22Rv1 (cell line): Measurements from ENCODE around the gene MAST2.
A peak's percentile ranks its signal among the peaks of the same experiment; 100 is the strongest.

Source experiments
- H3K27ac ChIP-seq: fragments of 450-650 bp; 2 replicates; pipeline ENCODE4 v1.5.1; 2017
- ZFX ChIP-seq: fragments of 450-650 bp; IDR thresholded peaks from 2 replicates; pipeline ENCODE4 v1.6.1; 2017; ENCODE audit warnings: antibody characterized with exemption, borderline replicate concordance
- TF ChIP-seq, protein P1 (sequence below): fragments of 450-650 bp; IDR thresholded peaks from 2 replicates; pipeline ENCODE4 v1.5.1; 2017; ENCODE audit warnings: mild to moderate bottlenecking

MAST2 gene

DNA sequence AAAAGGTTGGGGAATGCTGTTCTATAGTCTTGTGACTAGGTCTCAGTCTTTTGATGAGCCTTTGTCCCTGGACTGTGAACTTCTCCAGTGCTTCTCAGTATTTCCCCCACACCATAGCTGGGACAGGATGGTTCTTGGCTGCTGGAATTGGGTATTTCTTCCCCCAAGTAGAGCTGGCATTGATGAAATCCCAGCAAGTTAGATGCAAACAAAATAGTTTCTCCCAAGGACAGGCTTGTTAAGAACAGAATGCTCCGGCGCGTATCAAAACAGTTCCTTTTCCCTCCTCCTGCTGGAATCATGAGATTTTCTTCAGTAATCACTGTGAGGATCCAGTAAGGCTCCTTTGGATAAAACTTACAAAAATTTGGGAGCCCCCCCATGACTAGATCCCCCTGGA lies 166.5 kb downstream of the MAST2 start:
- TF ChIP-seq ZFX: no peak
- TF ChIP-seq, protein P1, sequence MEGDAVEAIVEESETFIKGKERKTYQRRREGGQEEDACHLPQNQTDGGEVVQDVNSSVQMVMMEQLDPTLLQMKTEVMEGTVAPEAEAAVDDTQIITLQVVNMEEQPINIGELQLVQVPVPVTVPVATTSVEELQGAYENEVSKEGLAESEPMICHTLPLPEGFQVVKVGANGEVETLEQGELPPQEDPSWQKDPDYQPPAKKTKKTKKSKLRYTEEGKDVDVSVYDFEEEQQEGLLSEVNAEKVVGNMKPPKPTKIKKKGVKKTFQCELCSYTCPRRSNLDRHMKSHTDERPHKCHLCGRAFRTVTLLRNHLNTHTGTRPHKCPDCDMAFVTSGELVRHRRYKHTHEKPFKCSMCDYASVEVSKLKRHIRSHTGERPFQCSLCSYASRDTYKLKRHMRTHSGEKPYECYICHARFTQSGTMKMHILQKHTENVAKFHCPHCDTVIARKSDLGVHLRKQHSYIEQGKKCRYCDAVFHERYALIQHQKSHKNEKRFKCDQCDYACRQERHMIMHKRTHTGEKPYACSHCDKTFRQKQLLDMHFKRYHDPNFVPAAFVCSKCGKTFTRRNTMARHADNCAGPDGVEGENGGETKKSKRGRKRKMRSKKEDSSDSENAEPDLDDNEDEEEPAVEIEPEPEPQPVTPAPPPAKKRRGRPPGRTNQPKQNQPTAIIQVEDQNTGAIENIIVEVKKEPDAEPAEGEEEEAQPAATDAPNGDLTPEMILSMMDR: no peak

DNA sequence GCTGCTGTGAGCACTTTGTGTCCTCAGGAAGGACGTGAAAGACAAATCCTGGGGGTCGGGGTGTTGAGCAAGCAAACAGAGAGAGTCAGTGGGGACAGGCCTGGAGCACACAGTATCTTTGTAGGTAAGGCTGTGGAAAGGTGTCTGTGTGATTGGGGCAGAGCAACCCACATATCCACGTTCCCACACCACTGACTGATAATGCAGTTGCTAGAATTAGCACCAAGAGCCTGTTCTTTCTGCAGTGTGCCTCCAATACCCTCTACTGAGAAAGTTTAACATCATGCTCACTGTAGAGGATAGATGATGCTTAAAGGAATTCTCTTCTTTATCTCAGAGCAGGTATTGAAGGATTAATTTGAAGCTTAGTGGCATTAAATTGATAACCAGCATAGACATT lies 167.9 kb downstream of the MAST2 start:
- TF ChIP-seq, protein P1: no peak
- no peak for TF ChIP-seq ZFX
- no peak overlapping the region for H3K27ac ChIP-seq

More for the DNA sequence above, 166.5 kb downstream of the MAST2 start:
- no peak overlapping the region for H3K27ac ChIP-seq

DNA sequence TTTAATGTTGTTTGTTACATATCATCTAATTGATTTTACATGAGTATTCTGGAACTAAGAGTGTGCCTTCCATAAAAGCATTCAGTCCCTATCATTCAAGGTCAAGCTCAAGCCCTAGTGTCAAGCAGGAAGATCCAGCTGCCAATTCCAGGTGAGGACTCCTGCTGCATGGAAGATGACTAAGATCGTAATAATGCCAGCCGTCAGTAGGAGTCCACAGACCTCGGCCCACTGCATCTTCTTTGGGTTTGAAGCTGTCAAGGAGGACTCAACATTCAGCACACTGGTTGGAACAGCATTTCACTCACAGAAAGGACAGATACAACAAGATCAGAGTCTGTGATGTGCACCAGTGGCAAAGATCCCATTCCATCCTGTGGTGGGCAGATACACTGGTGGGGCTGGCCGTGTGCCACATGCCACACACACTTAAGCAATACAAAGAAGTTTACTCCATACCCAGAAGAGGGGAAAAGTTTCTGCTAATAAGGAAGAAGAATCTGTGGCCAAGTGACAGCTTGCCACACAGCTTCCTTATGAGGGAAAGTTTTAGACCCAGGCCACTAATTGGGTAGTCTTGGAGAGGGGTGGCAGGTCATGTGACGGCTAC lies 168.6 kb downstream of the MAST2 start:
- TF ChIP-seq ZFX: no peak
- TF ChIP-seq, protein P1: no peak
- H3K27ac ChIP-seq: peak overlapping the region; percentile 35

DNA sequence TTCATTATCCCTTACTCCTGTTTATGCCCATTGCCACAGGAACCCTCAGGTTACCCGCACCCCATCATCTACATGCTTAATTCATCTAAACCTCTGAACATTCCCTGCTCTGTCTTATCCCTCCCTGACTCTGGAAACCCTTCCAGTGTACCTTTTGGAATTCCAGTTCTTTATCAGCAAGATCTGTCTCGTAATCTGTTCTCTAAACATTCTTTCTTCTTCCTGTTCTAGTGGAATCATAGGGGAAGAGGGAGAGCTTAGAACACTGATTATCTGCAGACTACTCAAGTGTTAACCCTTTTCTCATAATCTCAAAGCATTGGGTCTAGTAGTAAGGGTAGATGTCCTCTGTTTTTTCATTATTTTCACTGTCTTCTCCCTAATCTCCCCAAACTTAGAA lies 169.2 kb downstream of the MAST2 start:
- TF ChIP-seq, protein P1: no peak
- no peak for TF ChIP-seq ZFX

DNA sequence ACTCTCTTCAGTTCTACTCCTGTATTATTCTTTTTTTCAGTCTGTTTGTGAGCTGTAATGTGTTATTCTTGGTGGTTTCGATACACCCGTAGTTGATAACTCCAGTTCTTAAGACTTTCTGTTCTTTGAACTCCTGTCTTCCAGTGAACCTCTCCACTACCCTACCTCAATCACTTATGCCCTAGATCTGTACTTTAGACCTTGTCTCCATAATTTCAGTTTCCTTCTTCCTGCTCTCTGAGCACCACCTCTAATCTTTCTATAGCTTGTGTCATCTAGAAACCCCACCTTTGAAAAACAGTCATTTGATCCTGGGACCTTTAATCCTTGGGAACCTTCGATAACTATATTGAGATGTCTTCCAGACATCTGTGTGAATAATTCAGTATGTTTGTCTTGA lies 169.7 kb downstream of the MAST2 start:
- TF ChIP-seq, protein P1: no peak
- no peak for TF ChIP-seq ZFX
- peak overlapping the region; percentile 35 for H3K27ac ChIP-seq

More for the DNA sequence above, 169.2 kb downstream of the MAST2 start:
- peak overlapping the region; percentile 35 for H3K27ac ChIP-seq

DNA sequence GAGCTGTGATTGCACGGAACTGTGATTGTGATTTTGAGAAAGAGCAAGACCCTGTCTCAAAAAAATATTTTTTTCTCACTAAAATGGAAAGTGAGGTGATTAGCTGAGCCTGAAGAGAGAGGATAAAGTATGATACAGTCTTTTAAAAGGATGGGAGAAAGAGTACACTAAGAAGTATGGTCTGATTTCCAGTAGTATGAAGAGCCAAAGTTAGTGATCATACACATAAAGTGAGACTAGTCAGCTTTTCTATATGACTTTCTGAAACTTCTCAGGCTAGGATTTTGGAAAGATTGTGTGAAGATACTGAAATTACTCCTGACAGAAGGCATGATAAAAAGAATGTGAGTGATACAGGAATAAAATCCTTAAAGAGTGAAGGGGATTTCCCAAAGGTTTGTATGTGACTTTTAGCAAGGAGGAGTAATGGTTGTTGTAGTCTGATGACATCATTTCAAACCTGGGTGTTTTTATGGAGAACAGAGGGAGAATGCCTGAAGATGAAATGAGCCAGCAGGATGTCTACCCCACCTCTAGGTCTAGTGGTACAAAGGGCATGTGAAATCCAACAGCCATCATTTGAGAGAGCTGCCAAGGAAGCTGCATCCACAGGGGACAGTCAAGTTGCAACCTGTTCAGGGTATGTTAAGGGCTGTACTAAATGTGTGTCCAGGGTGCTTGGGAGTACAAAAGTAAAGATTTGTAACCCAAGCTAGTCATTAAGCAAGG lies 171.3 kb downstream of the MAST2 start:
- H3K27ac ChIP-seq: no peak overlapping the region; the same call in 1 of the 2 replicates
- TF ChIP-seq ZFX: no peak
- TF ChIP-seq, protein P1: no peak

DNA sequence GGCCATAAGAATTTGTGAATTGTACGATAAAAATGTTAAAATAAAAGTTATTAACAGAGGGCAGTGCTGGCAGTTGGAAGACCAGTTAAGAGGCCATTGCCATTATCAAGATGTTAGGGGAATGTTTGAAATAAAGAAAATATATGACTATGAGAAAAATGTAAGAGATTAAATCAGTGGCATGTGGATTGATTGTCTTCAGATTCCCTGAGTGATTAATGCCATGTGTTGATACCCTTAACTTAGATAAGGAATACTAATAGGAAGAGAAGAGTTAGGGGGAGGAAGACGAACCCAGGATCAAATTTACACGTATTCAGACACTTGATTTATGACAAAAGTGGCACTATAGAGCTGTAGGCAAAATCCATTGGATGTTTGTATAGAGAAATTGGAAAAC lies 173.2 kb downstream of the MAST2 start:
- no peak overlapping the region for H3K27ac ChIP-seq
- TF ChIP-seq, protein P1: no peak
- no peak for TF ChIP-seq ZFX
